GM21529 (cell line): ENCODE results near the gene PBX1.

Experiments
- ATAC-seq: cut with Tn5 transposase; IDR thresholded peaks from one replicate; pipeline ENCODE4 v1.9.1; 2021; ENCODE audit not compliant: unreplicated experiment

The PBX1 gene

GRCh38 chr1:164689672-164690511 is 130.9 kb downstream of the PBX1 start:
- no peak for ATAC-seq

GRCh38 chr1:164692420-164692819 is 133.4 kb downstream of the PBX1 start:
- no peak for ATAC-seq

- ATAC-seq = no peak
Observed at GRCh38 chr1:164693564-164694359, 134.8 kb downstream of the PBX1 start.

- ATAC-seq = no peak
Observed at GRCh38 chr1:164694505-164694904, 135.5 kb downstream of the PBX1 start.

- ATAC-seq = no peak
Observed at GRCh38 chr1:164695956-164696665, 137.1 kb downstream of the PBX1 start.

- ATAC-seq = no peak
Observed at GRCh38 chr1:164699815-164700491, 141.0 kb downstream of the PBX1 start.

- ATAC-seq = no peak
Observed at GRCh38 chr1:164700683-164701082, 141.7 kb downstream of the PBX1 start.

- no peak for ATAC-seq
Observed at GRCh38 chr1:164701189-164701761, 142.3 kb downstream of the PBX1 start.

- no peak for ATAC-seq
Observed at GRCh38 chr1:164702216-164702615, 143.2 kb downstream of the PBX1 start.

- no peak for ATAC-seq
Observed at GRCh38 chr1:164702664-164703063, 143.7 kb downstream of the PBX1 start.

GRCh38 chr1:164703463-164703862 is 144.5 kb downstream of the PBX1 start:
- no peak for ATAC-seq

- ATAC-seq = no peak
Observed at GRCh38 chr1:164703960-164704411, 145.0 kb downstream of the PBX1 start.

- ATAC-seq = no peak
Observed at GRCh38 chr1:164704954-164705353, 146.0 kb downstream of the PBX1 start.

GRCh38 chr1:164706606-164706987 is 147.6 kb downstream of the PBX1 start:
- no peak for ATAC-seq

- no peak for ATAC-seq
Observed at GRCh38 chr1:164707868-164708331, 148.9 kb downstream of the PBX1 start.

- no peak for ATAC-seq
Observed at GRCh38 chr1:164708596-164708995, 149.6 kb downstream of the PBX1 start.

GRCh38 chr1:164709126-164709525 is 150.1 kb downstream of the PBX1 start:
- ATAC-seq = no peak

GRCh38 chr1:164709541-164710278 is 150.7 kb downstream of the PBX1 start:
- ATAC-seq = no peak

GRCh38 chr1:164712131-164713036 is 153.4 kb downstream of the PBX1 start:
- ATAC-seq = no peak
